NCI-H82 treated with DMSO at 0.1 percent for 48 hours (cell line): Measurements from ENCODE around the gene FAM20A.

Experiments
- DNase-seq: peaks from one replicate; lab custom pipeline; 2025; ENCODE audit not compliant: unreplicated experiment; lab: John Stamatoyannopoulos, UW

FAM20A gene

DNA sequence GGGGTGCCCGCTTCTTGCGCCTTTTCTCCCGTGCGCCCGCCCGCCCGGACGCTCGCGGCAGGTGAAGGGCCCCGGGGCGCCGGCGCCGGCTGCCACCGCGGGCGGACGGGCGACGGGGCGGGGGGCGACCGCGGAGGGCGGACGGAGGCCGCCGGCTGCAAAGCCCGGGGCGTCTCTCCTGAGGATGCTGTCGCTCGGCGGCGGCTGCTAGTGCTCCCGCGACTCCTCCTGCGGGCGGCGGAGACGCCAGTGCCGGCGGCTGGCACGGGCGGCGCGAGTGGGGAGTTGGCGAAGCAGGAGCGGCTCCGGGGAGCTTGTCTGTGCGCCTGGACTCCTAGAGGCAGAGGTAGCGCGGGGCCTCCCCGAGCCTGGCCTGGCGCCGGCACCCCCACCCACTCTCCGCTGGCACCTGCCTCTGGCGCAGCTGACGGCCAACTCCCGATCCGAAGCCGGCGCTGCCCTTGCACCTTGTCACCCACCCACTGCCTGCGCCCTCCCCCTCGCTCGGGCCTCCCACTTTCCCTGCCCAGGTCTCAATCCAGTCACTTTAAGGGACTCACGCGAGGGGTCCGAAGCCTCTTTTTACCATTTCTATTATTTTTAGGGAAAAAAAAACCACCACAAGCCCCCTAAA, at the start of gene FAM20A:
FAM20A (minus strand) TSS at position 437 of the 634 bp plus-strand sequence. CDS start 701 bp downstream, outside the sequence.
- DNase-seq = no peak

DNA sequence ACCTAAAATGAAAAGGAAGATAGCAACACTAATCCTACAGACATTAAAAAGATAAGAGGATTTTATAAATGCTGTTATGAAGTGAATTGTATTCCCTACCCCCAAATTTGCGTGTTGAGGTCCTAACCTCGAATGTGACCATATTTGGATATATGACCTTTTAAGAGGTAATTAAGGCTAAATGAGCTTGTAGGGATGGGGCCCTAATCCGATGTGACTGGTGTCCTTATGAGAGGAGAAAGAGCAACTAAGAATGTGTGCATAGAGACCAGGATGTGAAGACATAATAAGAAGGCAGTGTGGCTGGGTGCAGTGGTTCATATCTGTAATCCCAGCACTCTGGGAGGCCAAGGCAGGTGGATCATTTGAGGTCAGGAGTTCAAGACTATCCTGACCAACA, 48.2 kb upstream of the FAM20A start:
- DNase-seq = no peak

DNA sequence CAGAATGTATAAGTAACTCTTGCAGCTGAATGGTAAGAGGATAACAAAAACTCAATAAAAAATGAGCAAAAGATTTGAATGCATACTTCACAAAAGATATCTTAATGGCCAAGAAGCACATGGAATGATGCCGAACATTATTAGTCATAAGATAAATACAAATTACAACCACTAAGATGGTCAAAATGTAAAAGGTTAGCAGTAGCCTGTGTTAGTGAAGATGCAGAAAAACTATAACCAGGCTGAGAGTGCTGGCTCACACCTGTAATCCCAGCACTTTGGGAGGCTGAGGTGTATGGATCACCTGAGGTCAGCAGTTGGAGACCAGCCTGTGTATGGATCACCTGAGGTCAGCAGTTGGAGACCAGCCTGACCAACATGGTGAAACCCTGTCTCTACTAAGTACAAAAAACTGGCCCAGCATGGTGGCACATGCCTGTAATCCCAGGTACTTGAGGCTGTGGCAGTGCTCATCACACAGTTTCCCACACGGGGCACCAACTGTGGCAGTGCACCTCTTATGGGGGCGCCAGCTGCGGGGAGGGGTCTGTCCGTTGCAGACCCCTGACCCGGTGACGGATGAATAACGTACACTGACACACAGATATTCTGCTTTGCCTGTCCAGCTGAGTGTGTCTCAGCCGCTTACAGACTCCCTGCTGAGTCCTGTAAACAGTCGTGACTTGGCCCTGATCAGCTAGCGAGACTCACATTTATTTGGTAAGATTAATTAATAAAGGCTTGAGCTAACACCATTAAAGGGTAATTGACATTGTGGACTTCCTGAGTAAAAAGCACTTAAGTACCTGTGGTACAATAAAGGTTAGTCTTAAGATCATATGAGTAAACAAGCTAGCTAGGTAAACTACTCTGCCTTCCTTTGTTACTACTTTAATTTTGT, 45.7 kb upstream of the FAM20A start:
- no peak for DNase-seq

DNA sequence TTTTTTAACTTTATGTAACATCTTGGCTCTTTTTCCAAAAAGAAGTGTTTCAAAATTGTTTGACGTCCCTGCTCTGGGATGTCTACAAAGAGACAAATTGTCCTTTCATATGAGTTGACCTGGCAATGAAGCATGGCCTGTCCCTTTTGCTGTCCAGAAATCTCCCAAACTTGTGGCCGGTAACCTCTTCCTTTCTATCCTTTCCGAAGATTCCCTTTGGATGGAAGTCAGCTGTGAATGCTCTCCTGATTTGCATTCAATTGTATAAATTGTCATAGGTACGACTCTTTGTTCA, 40.9 kb upstream of the FAM20A start:
- no peak for DNase-seq

DNA sequence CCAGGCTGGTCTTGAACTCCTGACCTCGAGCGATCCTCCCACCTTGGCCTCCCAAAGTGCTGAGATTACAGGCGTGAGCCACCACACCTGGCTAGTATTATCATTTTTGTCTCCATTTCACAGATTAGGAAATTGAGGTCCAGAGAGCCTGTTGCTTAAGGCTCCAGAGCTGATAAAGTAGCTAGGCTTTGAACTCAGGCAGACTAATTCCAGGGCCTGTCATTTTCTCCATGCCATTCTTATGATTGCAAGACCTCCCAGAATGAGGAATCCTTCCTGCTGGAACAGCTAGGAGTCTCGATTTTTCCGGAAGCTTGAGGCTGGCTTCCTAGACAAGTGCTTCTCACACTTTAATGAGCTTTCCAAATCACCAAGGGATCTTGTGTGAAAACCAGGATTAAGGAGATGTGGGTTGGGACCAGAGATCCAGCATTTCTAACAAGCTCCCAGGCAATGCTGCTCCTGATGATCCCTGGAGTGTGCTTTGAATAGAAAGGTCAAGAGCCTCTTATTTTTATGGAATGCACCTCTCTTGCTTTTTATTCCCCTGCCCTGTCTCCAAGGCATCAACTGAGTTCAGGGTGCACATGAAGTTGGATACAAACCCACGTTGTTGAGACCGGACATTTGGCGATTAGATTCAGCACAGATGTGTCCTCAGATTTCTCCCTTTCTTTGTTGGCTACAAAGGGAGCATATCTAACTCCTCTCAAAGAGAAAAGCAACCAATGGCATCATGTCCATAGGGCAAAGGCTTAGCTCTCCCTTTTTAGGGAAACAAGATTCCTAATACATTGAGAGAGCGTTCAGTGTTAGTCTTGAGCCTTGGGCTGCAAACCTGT, 40.3 kb upstream of the FAM20A start:
- no peak for DNase-seq

DNA sequence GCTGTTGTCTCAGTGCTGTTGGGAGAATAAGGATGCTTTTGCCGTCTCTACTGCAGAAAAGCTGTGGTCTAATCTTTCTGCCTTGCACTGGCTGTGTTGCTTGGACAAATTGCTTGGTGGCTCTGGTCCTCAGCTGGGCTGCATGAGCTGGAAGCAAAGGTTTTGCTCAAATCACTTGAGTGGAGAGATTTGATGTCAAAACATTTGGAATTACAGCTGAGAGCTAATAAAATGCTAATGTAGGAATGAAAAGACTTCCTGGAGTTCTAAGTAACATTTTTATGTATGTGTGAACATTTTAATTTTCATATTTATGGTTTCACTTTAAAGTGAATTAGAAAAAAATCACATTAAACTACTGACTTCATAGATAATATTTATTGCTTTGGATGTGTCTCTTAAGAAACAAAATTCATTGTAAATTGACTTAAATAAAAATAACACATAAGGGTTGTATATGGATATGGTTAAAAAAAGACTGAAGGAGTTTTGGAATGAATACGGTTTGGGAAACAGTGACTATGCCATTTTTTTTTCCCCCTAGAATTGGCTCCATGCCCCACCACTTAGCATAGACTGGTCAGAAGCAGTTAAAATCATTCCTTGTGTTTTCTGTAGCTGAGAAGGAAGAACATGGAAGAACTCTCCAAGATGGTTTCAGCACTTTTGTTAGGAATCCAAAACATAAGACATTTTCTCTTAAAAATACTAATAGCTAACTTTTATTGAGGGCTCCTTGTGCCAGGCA, 39.2 kb upstream of the FAM20A start:
- DNase-seq = no peak

DNA sequence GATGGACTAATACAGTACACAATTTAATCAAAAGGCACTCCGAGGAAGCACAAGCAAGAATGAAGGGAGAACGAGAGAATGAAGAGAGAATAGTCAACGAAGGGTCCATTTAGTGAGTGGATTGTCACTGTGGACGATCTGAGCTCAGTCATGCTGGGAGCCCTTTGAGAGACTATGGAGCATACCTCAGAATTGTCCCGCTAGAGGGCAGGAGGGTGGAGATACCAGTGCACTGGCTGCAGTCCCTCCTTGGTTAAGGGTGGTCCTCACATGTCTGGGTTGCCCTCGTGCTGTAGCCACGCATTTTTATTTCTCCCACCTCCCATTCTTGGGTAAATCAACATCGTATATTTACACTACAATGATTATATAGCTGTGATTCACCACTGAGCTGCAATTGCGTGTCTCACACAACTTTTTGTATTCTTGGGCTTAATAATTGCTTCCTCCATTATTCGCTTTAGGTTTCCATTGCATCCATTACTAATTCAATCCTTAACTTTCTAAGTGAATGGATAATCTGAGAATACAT, 33.2 kb upstream of the FAM20A start:
- no peak for DNase-seq

DNA sequence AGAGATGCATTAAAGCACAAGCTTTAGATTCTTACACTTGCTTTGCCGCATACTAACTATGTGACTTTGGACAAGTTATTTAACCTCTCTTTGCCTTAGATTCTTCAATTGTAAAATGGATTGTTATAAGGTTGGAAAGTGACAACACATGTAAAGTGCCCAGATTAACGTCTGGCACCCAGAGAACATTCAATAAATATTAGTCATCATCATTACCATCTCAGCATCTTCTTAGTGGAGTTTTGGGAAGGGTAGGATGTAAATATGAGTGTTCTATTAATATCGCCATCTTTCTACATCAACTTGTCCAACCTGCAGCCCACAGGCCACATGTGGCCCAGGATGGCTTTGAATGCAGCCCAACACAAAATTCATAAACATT, 27.4 kb upstream of the FAM20A start:
- no peak for DNase-seq

DNA sequence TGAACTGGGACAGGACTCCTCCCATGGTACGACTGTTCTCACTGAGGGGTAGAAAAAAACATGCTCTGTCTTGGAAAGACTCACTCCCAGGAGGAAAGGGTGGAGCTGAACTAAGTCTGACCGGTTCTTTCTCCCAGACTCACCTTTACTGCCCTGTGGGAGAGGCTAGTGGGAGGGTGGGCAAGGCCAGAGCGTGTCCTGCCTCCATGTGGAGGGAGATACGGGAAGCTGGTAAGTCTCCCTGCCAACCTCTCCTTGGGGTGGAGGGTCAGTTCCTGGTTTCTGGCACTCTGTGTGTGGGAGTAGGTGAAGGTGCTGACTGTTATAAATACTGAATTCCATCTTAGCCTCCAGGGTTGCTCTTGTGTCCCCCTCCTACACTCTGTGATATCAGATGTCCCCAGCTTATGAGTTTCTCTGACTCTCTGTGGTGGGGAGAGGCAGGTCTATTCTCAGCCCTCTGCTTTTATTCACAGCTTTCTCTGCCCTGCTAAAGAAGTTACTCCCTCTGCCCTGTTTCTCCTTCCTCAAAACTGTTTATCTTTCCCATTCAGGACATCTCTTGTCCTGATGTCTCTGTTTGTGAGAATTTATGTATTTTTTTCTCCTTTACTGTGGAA, 26.9 kb upstream of the FAM20A start:
- no peak for DNase-seq

DNA sequence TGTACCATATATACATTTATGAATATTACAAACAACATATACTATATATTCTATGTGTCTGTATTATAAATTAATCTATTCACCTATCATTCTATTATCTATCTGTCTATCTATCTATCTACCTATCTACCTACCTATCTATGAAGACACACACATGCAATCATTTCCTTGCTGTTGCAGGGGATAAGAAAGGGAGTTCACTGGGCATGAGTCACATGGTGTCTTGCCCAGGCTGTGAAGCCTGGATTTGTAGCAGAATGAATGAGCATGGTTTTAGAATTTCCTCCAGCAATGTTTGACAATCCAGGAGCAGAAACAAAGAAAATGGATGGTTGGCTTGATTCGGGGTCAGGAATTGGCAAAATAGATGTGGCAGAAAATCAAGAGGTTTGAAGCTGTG, 23.2 kb upstream of the FAM20A start:
- no peak for DNase-seq

DNA sequence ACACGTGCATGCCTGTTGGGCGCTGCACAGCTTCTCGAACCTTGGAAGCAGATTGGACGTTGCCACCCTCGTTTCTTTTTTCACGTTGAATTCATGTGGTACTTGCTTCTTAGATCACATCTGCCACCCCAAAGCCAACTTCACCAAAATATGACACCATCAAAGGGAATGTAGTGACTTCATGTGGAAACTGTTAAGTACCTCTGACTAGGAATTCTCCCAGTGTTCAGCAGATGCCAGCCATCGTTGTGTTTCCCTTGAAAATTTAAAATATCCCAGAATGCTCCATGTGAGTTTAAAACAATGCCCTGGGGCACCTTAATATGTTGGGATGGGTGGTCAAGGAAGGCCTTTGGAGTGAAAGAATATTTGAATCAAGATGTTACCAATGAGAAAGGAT, 22.6 kb upstream of the FAM20A start:
- no peak for DNase-seq

DNA sequence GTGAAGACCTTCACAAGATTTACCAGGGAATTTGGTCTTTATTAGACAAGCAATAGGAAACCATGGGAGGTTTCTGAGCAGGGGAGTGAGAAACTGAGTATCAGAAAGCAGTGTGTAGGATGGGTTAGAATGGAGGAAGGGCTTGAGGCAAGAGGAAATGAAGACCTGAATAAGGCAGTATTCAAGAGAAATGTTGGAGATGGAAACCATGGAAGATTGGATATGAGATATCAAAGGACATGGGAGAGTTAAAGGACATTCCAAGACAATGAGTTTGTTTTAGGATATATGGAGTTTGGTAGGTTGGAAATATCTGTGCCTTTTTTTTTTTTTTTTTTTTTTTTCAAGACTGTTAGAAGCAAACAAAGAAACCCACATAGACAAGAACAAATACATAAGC, 21.3 kb upstream of the FAM20A start:
- DNase-seq = no peak

DNA sequence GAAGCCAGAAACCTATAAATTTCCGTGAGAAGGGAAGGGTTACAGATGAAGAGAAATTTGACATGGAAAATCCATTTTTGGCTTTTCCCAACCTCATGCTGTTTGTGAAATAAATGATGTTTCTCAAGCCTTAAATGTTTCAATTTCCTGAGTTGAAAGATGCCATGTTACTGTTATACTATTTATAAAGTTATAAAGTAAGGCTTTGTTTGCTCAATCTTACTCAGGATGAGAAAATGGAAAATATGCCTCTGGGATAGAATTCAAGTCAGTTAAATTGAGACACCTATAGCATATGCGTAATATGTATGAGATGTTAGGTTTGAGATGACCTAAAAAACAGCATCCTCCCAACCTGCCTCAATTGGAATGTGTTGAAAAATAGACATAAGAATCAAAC, 19.9 kb upstream of the FAM20A start:
- DNase-seq = no peak

DNA sequence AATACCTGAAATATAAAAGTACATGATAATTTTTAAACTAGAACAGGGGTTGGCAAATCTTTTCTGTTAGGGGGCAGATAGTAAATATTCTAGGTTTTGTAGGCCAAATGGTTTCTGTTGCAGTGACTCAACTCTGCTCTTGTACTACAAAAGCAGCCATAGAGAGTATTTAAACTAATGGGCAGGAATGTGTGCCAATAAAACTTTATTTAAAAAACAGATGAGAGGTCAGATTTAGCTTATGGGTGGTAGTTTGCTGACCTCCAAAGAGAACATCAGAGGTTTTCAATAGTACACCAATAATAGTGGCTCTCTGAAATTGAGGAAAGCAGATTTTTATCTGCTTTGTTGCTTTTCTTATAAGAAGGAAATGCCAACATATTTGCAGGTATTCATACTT, 15.2 kb upstream of the FAM20A start:
- DNase-seq = no peak

DNA sequence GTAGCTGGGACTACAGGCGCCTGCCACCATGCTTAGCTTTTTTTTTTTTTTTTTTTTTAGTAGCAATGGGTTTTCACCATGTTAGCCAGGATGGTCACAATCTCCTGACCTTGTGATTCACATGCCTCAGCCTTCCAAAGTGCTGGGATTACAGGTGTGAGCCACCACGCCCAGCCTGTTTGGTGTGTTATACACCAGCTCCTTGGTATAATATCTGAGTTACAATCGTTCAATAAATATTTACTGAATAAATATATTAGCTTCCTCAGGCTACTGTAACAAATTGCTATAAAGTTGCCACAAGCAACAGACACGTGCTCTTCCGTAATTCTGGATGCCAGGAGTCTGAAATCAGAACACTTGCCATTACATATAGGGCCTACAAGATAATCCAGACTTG, 13.6 kb upstream of the FAM20A start:
- no peak for DNase-seq

DNA sequence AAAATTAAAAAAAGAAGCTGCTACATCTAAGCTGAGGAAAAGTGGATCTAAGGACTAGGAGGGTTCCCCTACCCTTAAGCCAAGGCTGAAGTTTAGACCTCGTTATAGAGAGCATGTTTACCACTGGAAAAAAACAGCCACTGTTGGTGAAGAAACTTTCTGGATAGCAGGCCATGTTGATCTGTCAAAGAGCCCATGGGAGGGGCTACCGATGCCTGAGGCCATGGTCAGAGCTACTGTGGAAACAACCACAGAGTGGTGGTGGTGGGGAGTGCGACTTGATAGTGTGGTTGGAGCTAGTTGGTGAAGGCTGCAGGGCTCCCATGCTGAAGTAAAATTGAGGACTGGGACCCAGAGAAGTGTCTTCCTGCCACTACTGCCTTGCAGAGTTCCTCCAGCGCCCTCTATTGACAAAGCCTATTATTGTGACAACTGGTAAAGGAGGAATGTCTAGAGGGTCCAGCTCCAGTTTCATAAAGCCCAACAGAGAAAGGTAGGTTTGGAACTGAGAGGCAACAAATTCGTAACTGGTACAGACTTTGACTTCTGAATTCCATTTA, 12.7 kb upstream of the FAM20A start:
- peak; percentile 19 for DNase-seq

DNA sequence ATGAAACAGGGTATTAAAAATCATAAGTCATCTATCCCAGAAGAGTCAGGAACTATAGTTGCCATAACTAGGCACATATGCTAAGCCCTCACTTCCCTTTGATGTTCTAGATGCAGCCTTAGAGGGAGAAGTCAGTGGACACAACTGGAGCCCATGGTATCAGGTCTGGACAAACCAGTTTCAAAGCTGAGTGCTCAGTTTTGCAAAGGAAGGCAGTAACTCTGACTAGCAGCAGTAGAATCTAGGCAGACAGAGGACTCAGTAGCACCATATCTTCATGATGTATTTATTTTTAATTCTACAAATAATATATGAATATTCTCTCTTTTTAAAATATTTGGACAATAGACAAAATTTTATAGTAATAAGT, 11.7 kb upstream of the FAM20A start:
- no peak for DNase-seq

DNA sequence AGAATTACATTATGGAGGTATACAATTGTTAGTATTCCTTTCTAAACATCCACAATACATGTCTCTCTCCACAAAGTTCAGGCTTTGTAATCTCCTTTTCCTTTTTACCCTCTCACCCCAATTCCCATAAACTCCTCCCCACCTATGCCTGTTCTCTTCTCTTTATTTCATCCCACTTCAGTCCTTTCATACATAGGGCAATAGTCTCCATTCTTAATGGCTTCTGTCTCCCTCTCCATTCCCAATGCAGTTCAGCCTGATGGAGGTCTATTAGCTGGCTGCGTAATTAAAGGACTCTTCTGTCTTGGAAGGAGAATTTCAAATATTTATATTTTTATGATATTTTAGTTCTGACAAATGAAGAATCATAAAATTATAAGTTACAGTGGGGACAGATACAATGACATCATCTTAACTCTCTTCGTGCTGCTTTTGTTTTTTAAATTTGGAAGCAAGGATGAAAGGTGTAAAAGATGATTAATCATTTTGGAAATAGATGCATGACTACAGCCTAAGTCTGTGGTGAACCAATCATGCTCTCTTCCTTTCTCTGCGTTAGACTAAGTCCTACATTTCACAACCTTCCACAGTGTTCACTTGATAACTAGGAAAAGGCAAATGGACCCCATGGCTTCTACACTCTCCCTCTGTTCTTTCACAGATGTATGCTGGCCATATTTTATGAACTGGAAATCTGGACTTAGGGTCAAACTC, 11.2 kb upstream of the FAM20A start:
- DNase-seq = no peak

DNA sequence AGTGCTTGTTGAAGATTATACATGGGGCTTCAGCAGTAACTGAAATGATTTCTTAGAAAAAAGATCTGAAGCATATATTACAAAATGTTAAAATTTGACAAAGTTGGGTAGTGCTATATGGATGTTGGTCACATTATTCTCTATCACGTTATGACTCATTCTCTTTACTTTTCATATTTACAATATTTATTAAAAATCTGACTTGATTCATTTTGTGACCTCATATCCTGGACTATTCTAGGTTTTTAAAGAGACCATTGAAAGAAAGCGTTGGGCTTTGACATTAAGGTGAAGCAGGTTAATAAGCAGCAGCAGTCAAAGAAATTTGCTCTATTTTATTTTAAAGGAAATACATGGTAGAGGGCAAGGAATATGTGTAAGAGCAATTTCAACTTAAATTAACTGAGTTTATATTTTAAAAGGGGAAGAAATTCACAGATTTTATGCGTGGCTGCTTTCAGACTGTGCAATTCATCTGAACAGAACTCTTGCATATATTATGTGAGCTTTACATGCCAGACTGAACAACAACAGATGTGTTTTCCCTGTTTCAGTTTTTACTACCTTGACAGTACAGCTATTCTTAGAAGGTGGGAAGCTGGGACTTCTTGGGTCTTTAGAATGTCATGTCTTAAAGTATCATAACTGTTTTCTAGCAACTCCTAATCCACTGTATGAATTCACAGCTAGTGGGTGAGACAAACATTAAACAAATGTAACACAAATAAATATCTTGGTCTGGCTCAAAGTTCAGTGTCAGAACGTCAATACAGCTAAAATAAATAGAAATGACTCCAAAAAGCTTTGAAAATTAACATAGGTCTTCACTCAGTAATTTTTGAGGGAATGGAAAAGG, 10.4 kb upstream of the FAM20A start:
- no peak for DNase-seq
